PC-3 (cell line): ENCODE results near the gene DDX54. TPM values are rescaled to one million over a fixed set of nuclear protein-coding genes. Genes with fewer than 3 reads are reported as not detected.

Experiments used
- ATAC-seq: fragments of 200-7000 bp; cut with Tn5 transposase; 2 replicates; pipeline ENCODE4 v1.9.1; 2020; ENCODE audit warnings: mild to moderate bottlenecking, moderate library complexity
- BruUV-seq: library from RNA; stranded (reverse); fragments of 400-500 nt; replicated peaks from 2 replicates; lab custom pipeline; 2021; lab: Mats Ljungman, UMichigan
- CTCF ChIA-PET: fragments of 300-600 bp; sonication (Branson Sonifier 250); formaldehyde crosslinking; loops from one replicate; lab custom pipeline; 2022; ENCODE audit warnings: antibody characterized with exemption; lab: Charles Lee
- POLR2A ChIA-PET: fragments of 300-600 bp; sonication (Branson Sonifier 250); formaldehyde crosslinking; loops from one replicate; lab custom pipeline; 2022; ENCODE audit warnings: antibody characterized with exemption; ENCODE audit not compliant: unreplicated experiment; lab: Charles Lee
- DNase-seq: peaks from one replicate; pipeline ENCODE4 v3.0.0-alpha.2; 2015
- H2AFZ ChIP-seq: fragments of 300-600 bp; sonication (generic); 2 replicates; pipeline ENCODE4 v1.6.0; 2016; ENCODE audit warnings: antibody characterized with exemption, low read length
- H3F3A ChIP-seq: fragments of 300-600 bp; sonication (generic); one replicate; pipeline ENCODE4 v1.6.0; 2017; ENCODE audit warnings: antibody characterized with exemption, low read length, control low read depth, mild to moderate bottlenecking; ENCODE audit not compliant: unreplicated experiment
- H3K27ac ChIP-seq: fragments of 300-600 bp; sonication (generic); 2 replicates; pipeline ENCODE4 v1.5.1; 2016; ENCODE audit warnings: mild to moderate bottlenecking, low read length
- H3K27me3 ChIP-seq: fragments of 300-600 bp; sonication (generic); 2 replicates; pipeline ENCODE4 v1.6.1; 2016; ENCODE audit warnings: low read length, mixed read lengths
- H3K36me3 ChIP-seq: fragments of 300-600 bp; sonication (generic); 2 replicates; pipeline ENCODE4 v1.6.1; 2016; ENCODE audit warnings: low read depth, mixed run types, low read length, mixed read lengths
- H3K4me1 ChIP-seq: fragments of 300-600 bp; sonication (generic); 2 replicates; pipeline ENCODE4 v1.5.1; 2016; ENCODE audit warnings: low read length; ENCODE audit not compliant: insufficient read depth
- H3K4me2 ChIP-seq: fragments of 300-600 bp; sonication (generic); 2 replicates; pipeline ENCODE4 v1.6.0; 2016; ENCODE audit warnings: low read length
- H3K4me3 ChIP-seq: fragments of 300-600 bp; sonication (generic); 2 replicates; pipeline ENCODE4 v1.5.1; 2016; ENCODE audit warnings: mild to moderate bottlenecking, low read length, mixed read lengths
- H3K79me2 ChIP-seq: fragments of 300-600 bp; sonication (generic); 2 replicates; pipeline ENCODE4 v1.6.1; 2017; ENCODE audit warnings: low read length, mixed read lengths
- H3K9ac ChIP-seq: fragments of 300-600 bp; sonication (generic); 2 replicates; pipeline ENCODE4 v1.6.0; 2016; ENCODE audit warnings: mild to moderate bottlenecking, low read length
- H3K9me2 ChIP-seq: fragments of 300-600 bp; sonication (generic); replicated peaks from 2 replicates; pipeline ENCODE4 v1.6.1; 2016; ENCODE audit warnings: mixed run types, low read length, mixed read lengths
- H3K9me3 ChIP-seq: fragments of 300-600 bp; sonication (generic); 2 replicates; pipeline ENCODE4 v1.6.1; 2016; ENCODE audit warnings: low read length, mixed read lengths
- H4K20me1 ChIP-seq: fragments of 300-600 bp; sonication (generic); 2 replicates; pipeline ENCODE4 v1.6.1; 2016; ENCODE audit warnings: low read length, mixed read lengths
- EZH2 ChIP-seq: fragments of 300-600 bp; sonication (generic); IDR thresholded peaks from one replicate; pipeline ENCODE4 v1.6.1; 2017; ENCODE audit warnings: antibody characterized with exemption, mild to moderate bottlenecking, low read length; ENCODE audit not compliant: unreplicated experiment
- EZH2phosphoT487 ChIP-seq: fragments of 300-600 bp; sonication (generic); IDR thresholded peaks from 2 replicates; pipeline ENCODE4 v1.6.1; 2018; ENCODE audit warnings: mild to moderate bottlenecking, antibody characterized with exemption, low read length, borderline replicate concordance
- intact Hi-C: fragments of 100-400 bp; cut with micrococcal nuclease; formaldehyde crosslinking; loops from 2 replicates; pipeline ENCODE4 v1.9.0; 2023
- total RNA-seq: library from RNA; depleted of rRNA; stranded (reverse); fragments of >200 nt; gene quantifications from 2 replicates; pipeline ENCODE4 v1.2.3, GENCODE V29; 2014
- TF ChIP-seq, protein P1 (sequence below): fragments of 300-600 bp; sonication (generic); conservative IDR thresholded peaks from 2 replicates; pipeline ENCODE4 v1.5.1; 2017; ENCODE audit warnings: antibody characterized with exemption, low read depth, mild to moderate bottlenecking, low read length

Gene DDX54
- total RNA-seq, 1 experiment from 2014 or later = 158 TPM

DNA sequence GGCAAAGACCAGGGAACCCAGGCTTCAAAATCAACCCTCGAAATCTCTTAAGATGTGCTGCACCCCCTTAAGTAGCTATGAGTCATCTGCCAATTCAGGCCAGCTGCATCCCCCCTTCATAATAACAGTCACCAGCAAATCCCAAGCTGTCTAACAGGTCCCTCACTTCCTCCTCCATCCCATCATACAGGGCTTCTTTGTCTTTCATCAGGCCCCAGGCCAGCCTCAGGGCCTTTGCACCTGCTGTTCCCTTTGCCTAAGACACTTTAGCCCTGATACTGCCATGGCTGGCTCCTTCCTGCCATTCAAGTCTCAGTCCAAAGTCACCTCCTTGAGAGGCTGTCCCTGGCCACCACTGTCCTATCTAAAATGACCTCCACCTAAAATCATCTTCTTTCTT is 53.7 kb downstream of the DDX54 start:
- CTCF ChIA-PET = no interaction called here
- no peak for DNase-seq

DNA sequence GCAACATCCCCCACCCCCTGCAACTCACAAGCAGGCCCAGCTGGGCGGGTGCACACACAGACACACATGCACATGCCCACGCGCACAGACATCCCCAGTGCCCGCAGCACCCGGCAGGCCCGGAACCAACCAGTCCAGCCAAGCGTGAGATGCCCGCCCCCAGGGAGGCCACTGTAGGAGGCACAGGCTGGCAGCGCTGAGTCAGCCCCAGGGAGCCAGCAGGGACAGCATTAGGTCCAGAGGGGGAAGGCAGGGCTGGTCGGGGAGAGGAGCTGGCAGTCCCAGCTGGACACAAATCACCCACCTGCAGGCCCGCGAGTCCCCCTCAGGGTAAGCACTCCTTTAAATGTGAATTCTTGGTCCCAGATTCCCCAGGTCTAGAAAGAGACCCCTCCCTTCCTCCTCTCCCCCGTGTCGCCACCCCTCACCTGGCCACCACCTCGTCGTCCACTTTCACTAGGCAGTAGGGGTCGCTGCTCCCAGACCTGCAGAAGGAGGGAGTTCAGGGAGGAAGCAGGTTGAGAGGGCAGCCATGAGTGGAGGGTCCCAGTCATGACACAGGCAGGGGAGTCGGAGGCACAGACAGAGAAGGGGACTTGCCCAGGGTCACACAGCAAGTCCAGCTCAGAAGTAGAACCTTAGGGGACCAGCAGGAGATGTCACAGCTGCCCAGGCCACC is 54.7 kb downstream of the DDX54 start:
- ChIA-PET CTCF (no interaction called here), POLR2A (no interaction called here)

More for the DNA sequence above, 53.7 kb downstream of the DDX54 start:
- Histone ChIP-seq H2AFZ (no peak overlapping the region), H3F3A (no peaks in the 10 kb centered on the region), H3K36me3 (no peaks in the 10 kb centered on the region), H3K4me2 (no peak overlapping the region), H3K4me3 (no peak overlapping the region), H3K9ac (no peak overlapping the region), H3K4me1 (no peaks in the 10 kb centered on the region), H3K9me2 (no peaks in the 10 kb centered on the region), H3K27ac (no peak overlapping the region), H3K79me2 (no peaks in the 10 kb centered on the region), H3K27me3 (0 out of 2 replicates have a peak, but pooled peaks cover 5% of the 10 kb centered on the region), H4K20me1 (no peaks in the 10 kb centered on the region), H3K9me3 (no peaks in the 10 kb centered on the region)
- no peak for ATAC-seq
- POLR2A ChIA-PET = no interaction called here
- BruUV-seq = no TSS peak
- TF ChIP-seq, protein P1, sequence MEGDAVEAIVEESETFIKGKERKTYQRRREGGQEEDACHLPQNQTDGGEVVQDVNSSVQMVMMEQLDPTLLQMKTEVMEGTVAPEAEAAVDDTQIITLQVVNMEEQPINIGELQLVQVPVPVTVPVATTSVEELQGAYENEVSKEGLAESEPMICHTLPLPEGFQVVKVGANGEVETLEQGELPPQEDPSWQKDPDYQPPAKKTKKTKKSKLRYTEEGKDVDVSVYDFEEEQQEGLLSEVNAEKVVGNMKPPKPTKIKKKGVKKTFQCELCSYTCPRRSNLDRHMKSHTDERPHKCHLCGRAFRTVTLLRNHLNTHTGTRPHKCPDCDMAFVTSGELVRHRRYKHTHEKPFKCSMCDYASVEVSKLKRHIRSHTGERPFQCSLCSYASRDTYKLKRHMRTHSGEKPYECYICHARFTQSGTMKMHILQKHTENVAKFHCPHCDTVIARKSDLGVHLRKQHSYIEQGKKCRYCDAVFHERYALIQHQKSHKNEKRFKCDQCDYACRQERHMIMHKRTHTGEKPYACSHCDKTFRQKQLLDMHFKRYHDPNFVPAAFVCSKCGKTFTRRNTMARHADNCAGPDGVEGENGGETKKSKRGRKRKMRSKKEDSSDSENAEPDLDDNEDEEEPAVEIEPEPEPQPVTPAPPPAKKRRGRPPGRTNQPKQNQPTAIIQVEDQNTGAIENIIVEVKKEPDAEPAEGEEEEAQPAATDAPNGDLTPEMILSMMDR = no peak
- no peak for TF ChIP-seq EZH2phosphoT487
- TF ChIP-seq EZH2 = no peak
- intact Hi-C loops = no loop called here

More for the DNA sequence above, 54.7 kb downstream of the DDX54 start:
- Histone ChIP-seq H3K36me3 (no peaks in the 10 kb centered on the region), H3K4me3 (no peak overlapping the region), H3K9me2 (no peaks in the 10 kb centered on the region), H3K9ac (no peak overlapping the region), H3K4me2 (no peak overlapping the region), H3K9me3 (no peaks in the 10 kb centered on the region), H3K27ac (no peak overlapping the region), H3F3A (no peaks in the 10 kb centered on the region), H3K79me2 (no peaks in the 10 kb centered on the region), H4K20me1 (no peaks in the 10 kb centered on the region), H3K27me3 (0 out of 2 replicates have a peak, but pooled peaks cover 5% of the 10 kb centered on the region), H2AFZ (no peak overlapping the region), H3K4me1 (no peaks in the 10 kb centered on the region)
- peak; percentile 45 for ATAC-seq
- BruUV-seq = no TSS peak
- intact Hi-C loops = no loop called here
- DNase-seq = peak; percentile 30
- no peak for TF ChIP-seq EZH2
- TF ChIP-seq, protein P1 = peak; percentile 53
